Breast epithelium (tissue), 3 donors: Measurements from ENCODE around the gene C1QTNF4.

ENCODE experiments used
- CTCF ChIP-seq, 3 donors: fragments of 450-650 bp; IDR thresholded peaks; one replicate each; pipeline ENCODE4 v1.5.1; 2016 to 2017; ENCODE audit warnings: antibody characterized with exemption in 3 of 3, mild to moderate bottlenecking in 3 of 3, moderate library complexity in 3 of 3
- POLR2A ChIP-seq: fragments of 450-650 bp; IDR thresholded peaks from one replicate; pipeline ENCODE4 v1.6.1; 2016; ENCODE audit warnings: antibody characterized with exemption, mild to moderate bottlenecking, moderate library complexity
- POLR2AphosphoS5 ChIP-seq, 3 donors: sonication (generic); formaldehyde crosslinking; IDR thresholded peaks; one replicate each; pipeline ENCODE4 v1.6.1; 2017; ENCODE audit warnings: antibody characterized with exemption in 3 of 3

GRCh38 chr11:47593934-47594855 is at the start of gene C1QTNF4:
- TF ChIP-seq CTCF (IDR thresholded peaks at IDR 0.05) (no peak), POLR2A (no peak), POLR2AphosphoS5 (IDR thresholded peaks at IDR 0.05) (no peak)
